H1 (cell line): ENCODE data around the gene NELFE. TPM values are rescaled to one million over a fixed set of nuclear protein-coding genes. Genes with fewer than 3 reads are reported as not detected.

Source experiments
- CTCF ChIA-PET: fragments of 300-600 bp; sonication (Branson Sonifier 250); formaldehyde crosslinking; loops from one replicate; lab custom pipeline; 2021; ENCODE audit not compliant: partially characterized antibody; lab: Charles Lee
- POLR2A ChIA-PET: fragments of 300-600 bp; sonication (Branson Sonifier 250); formaldehyde crosslinking; loops from one replicate; lab custom pipeline; 2021; ENCODE audit warnings: inconsistent platforms; ENCODE audit not compliant: partially characterized antibody; lab: Charles Lee
- DNase-seq, 2 experiments: peaks; one replicate each; pipeline versions ENCODE4 v3.0.0 to v3.0.0-alpha.2; 2010 to 2022; ENCODE audit warnings: low spot score in 2 of 2, low read depth in 1 of 2, mixed read lengths in 1 of 2
- FAIRE-seq: peaks from 2 replicates; lab custom pipeline; 2011; peaks lifted over from hg19 to GRCh38; lab: Jason Lieb, UNC
- H2AFZ ChIP-seq: 2 replicates; pipeline ENCODE4 v1.8.1; 2012; ENCODE audit warnings: low read length, inconsistent platforms
- H2AK5ac ChIP-seq: 2 replicates; pipeline ENCODE4 v1.6.1; 2013; ENCODE audit warnings: low read depth, low read length
- H2BK120ac ChIP-seq: replicated peaks from 2 replicates; pipeline ENCODE3; 2013; ENCODE audit warnings: low read depth, low read length, inconsistent platforms
- H2BK12ac ChIP-seq: 2 replicates; pipeline ENCODE4 v1.6.1; 2013; ENCODE audit warnings: low read depth, low read length
- H2BK15ac ChIP-seq: 2 replicates; pipeline ENCODE4 v1.6.1; 2013; ENCODE audit warnings: low read length
- H2BK20ac ChIP-seq: 2 replicates; pipeline ENCODE4 v1.6.1; 2013; ENCODE audit warnings: low read length
- H2BK5ac ChIP-seq: 2 replicates; pipeline ENCODE4 v1.6.1; 2013; ENCODE audit warnings: low read depth, low read length
- H3K14ac ChIP-seq: 2 replicates; pipeline ENCODE4 v1.6.1; 2013; ENCODE audit warnings: inconsistent platforms; ENCODE audit not compliant: insufficient read length
- H3K18ac ChIP-seq: 2 replicates; pipeline ENCODE4 v1.6.1; 2013; ENCODE audit warnings: low read length; ENCODE audit errors: extremely low read depth
- H3K23ac ChIP-seq: 2 replicates; pipeline ENCODE4 v1.6.1; 2013; ENCODE audit warnings: inconsistent platforms; ENCODE audit not compliant: insufficient read length
- H3K23me2 ChIP-seq: 2 replicates; pipeline ENCODE4 v1.6.1; 2013; ENCODE audit warnings: low read depth, low read length
- H3K27ac ChIP-seq: 2 replicates; pipeline ENCODE4 v1.6.1; 2011; ENCODE audit warnings: low read depth, low read length, inconsistent platforms
- H3K27me3 ChIP-seq, 4 experiments: replicated peaks in 1 of 4; 1 replicate in 1 of 4; 2 replicates in 3 of 4; pipeline versions ENCODE4 v1.6.1 to v1.8.1; 2011 to 2013; ENCODE audit warnings: low read length in 3 of 4, mild to moderate bottlenecking in 3 of 4, inconsistent platforms in 2 of 4, mixed read lengths in 2 of 4, moderate library complexity in 1 of 4; ENCODE audit not compliant: control insufficient read depth in 3 of 4, insufficient read depth in 3 of 4; ENCODE audit errors: extremely low read depth in 1 of 4
- H3K36me3 ChIP-seq, 4 experiments: 2 replicates each; pipeline versions ENCODE4 v1.6.1 to v1.8.1; 2011 to 2013; ENCODE audit warnings: mild to moderate bottlenecking in 4 of 4, low read length in 3 of 4, moderate library complexity in 2 of 4, control low read depth in 1 of 4, inconsistent platforms in 1 of 4; ENCODE audit not compliant: insufficient read depth in 4 of 4, control insufficient read depth in 2 of 4
- H3K4ac ChIP-seq: replicated peaks from 2 replicates; pipeline ENCODE3; 2013; ENCODE audit warnings: low read length, low read depth, mixed read lengths, inconsistent platforms; ENCODE audit not compliant: insufficient read length
- H3K4me1 ChIP-seq, 4 experiments: replicated peaks in 1 of 4; 1 replicate in 1 of 4; 2 replicates in 3 of 4; pipeline versions ENCODE4 v1.6.1 to v1.8.1; 2011 to 2013; ENCODE audit warnings: low read length in 3 of 4, inconsistent platforms in 2 of 4, mixed read lengths in 1 of 4; ENCODE audit not compliant: insufficient read depth in 4 of 4, control insufficient read depth in 3 of 4
- H3K4me2 ChIP-seq, 2 experiments: 2 replicates each; pipeline versions ENCODE4 v1.6.1 to v1.8.1; 2011 to 2013; ENCODE audit warnings: low read depth in 2 of 2, low read length in 2 of 2, control low read depth in 1 of 2, inconsistent platforms in 1 of 2, mild to moderate bottlenecking in 1 of 2; ENCODE audit not compliant: insufficient read depth in 1 of 2
- H3K4me3 ChIP-seq, 4 experiments: fragments of 200-600, 300-600 bp in 1 of 4; sonication (generic), shearing (Covaris generic), sonication (Bioruptor Twin) in 1 of 4; 2 replicates each; pipeline versions ENCODE4 v1.5.1 to v1.8.1; 2011 to 2016; ENCODE audit warnings: low read length in 4 of 4, low read depth in 3 of 4, control low read depth in 2 of 4, inconsistent platforms in 2 of 4, mild to moderate bottlenecking in 2 of 4, mixed read lengths in 1 of 4, moderate library complexity in 1 of 4; ENCODE audit not compliant: insufficient read depth in 2 of 4; ENCODE audit errors: extremely low read depth in 1 of 4
- H3K56ac ChIP-seq: replicated peaks from 2 replicates; pipeline ENCODE3; 2013; ENCODE audit warnings: low read depth, mild to moderate bottlenecking, mixed read lengths, low read length, inconsistent platforms; ENCODE audit not compliant: insufficient read length
- H3K79me1 ChIP-seq: 2 replicates; pipeline ENCODE4 v1.6.1; 2013; ENCODE audit warnings: low read depth, low read length, control low read depth
- H3K79me2 ChIP-seq, 2 experiments: 2 replicates each; pipeline versions ENCODE4 v1.6.1 to v1.8.1; 2012 to 2013; ENCODE audit warnings: low read length in 2 of 2, mild to moderate bottlenecking in 2 of 2, inconsistent platforms in 1 of 2; ENCODE audit not compliant: insufficient read depth in 2 of 2, control insufficient read depth in 1 of 2
- H3K9ac ChIP-seq, 4 experiments: replicated peaks in 1 of 4; 1 replicate in 1 of 4; 2 replicates in 3 of 4; pipeline versions ENCODE4 v1.6.1 to v1.8.1; 2011 to 2013; ENCODE audit warnings: low read depth in 3 of 4, low read length in 3 of 4, control low read depth in 2 of 4, mild to moderate bottlenecking in 2 of 4, moderate library complexity in 2 of 4, inconsistent platforms in 1 of 4; ENCODE audit errors: extremely low read depth in 1 of 4
- H3K9me3 ChIP-seq, 2 experiments: 2 replicates each; pipeline versions ENCODE4 v1.6.1 to v1.8.1; 2012 to 2013; ENCODE audit warnings: mild to moderate bottlenecking in 2 of 2, moderate library complexity in 2 of 2, control low read depth in 1 of 2, inconsistent platforms in 1 of 2, low read depth in 1 of 2, low read length in 1 of 2, mixed read lengths in 1 of 2; ENCODE audit not compliant: insufficient read depth in 2 of 2
- H4K20me1 ChIP-seq, 2 experiments: replicated peaks in 1 of 2; 2 replicates each; pipeline versions ENCODE3 to v1.8.1; 2011 to 2013; ENCODE audit warnings: inconsistent platforms in 2 of 2, low read length in 2 of 2, mild to moderate bottlenecking in 1 of 2; ENCODE audit not compliant: insufficient read depth in 2 of 2, control insufficient read depth in 1 of 2
- H4K5ac ChIP-seq: 2 replicates; pipeline ENCODE4 v1.6.1; 2013; ENCODE audit warnings: low read length, low read depth, mixed read lengths, inconsistent platforms; ENCODE audit not compliant: insufficient read length
- H4K8ac ChIP-seq: 2 replicates; pipeline ENCODE4 v1.8.0; 2013; ENCODE audit warnings: mild to moderate bottlenecking, moderate library complexity, low read length, inconsistent platforms; ENCODE audit not compliant: insufficient read depth; ENCODE audit errors: extremely low read depth
- H4K91ac ChIP-seq: replicated peaks from 2 replicates; pipeline ENCODE3; 2013; ENCODE audit warnings: low read length, mixed read lengths, inconsistent platforms; ENCODE audit not compliant: insufficient read length
- WGBS, 2 experiments: shearing (Covaris generic) in 1 of 2; methylation state at CpG; one replicate each; pipeline versions ENCODE4 v1.1.6 to v1.1.7; 2013 to 2015; ENCODE audit warnings: low lambda C conversion rate in 2 of 2, mixed read lengths in 2 of 2, inconsistent platforms in 1 of 2, low coverage in 1 of 2, missing lambda C conversion rate in 1 of 2; ENCODE audit not compliant: insufficient replicate concordance in 2 of 2, insufficient coverage in 1 of 2, insufficient read length in 1 of 2; ENCODE audit errors: extremely low coverage in 1 of 2, missing lambda C conversion rate in 1 of 2; 5-methylcytosine and 5-hydroxymethylcytosine counted together
- polyA plus RNA-seq, 7 experiments: library from polyadenylated mRNA; depleted of rRNA in 3 of 7; stranded (reverse) in 5 of 7; unstranded in 2 of 7; fragments of >200 nt in 5 of 7; fragments of 200-250 nt in 2 of 7; gene quantifications; 1 replicate in 5 of 7; 2 replicates in 1 of 7; 4 replicates in 1 of 7; pipeline versions ENCODE4 v1.2.1 to v1.2.3, GENCODE V29; 2011 to 2013; ENCODE audit warnings: missing spikeins in 2 of 7, mixed read lengths in 2 of 7
- total RNA-seq: library from RNA; stranded (reverse); fragmentation: NEBNext Ultra II Directional; extraction: Animal tissue kit (Norgen Biotek cat#: 25700); gene quantifications from 2 replicates; pipeline ENCODE4 v1.2.1, GENCODE V29; 2021

The NELFE gene
- total and polyA plus RNA-seq, 2 of the 8 experiments (the other 6 are each of a cell fraction or from before 2014, with no cell fraction given), result 49.2 to 71.5 TPM

- ChIA-PET POLR2A (interaction anchor here (0.6 to 1.1 kb wide), 4 partner anchors 40 to 242 kb away, joined by 3 read pairs; partner anchors contain the start of genes NELFE and SKIC2), CTCF (interaction anchor here (0.5 to 1.9 kb wide), 8 partner anchors 13 to 481 kb away, joined by 3 to 5 read pairs (median 3); partner anchors contain the start of gene DDAH2)
- H2BK20ac ChIP-seq, result no peak overlapping the region
- H4K91ac ChIP-seq, result no peak overlapping the region
- no peaks in the 10 kb centered on the region for H3K9me3 ChIP-seq
- no peaks in the 10 kb centered on the region for H3K36me3 ChIP-seq
- H3K79me1 ChIP-seq, result no peaks in the 10 kb centered on the region
- no peak overlapping the region for H3K27ac ChIP-seq
- 95% methylated on average over 8 of the region's 8 CpGs; no CpG with 5 or more reads in 1 of the 2 experiments for WGBS, 2 experiments
- H2AFZ ChIP-seq, result no peak overlapping the region
- H3K4me2 ChIP-seq, result no peak overlapping the region
- H4K5ac ChIP-seq, result no peak overlapping the region
- no peak overlapping the region for H3K18ac ChIP-seq
- H3K23me2 ChIP-seq, result no peaks in the 10 kb centered on the region; the same call in 1 of the 2 replicates
- no peak overlapping the region for H2BK15ac ChIP-seq
- H2BK5ac ChIP-seq, result no peak overlapping the region
- no peak overlapping the region for H3K23ac ChIP-seq
- H3K27me3 ChIP-seq, result no peaks in the 10 kb centered on the region
- no peak for DNase-seq
- H2BK12ac ChIP-seq, result no peak overlapping the region
- FAIRE-seq, result no peak
- no peak overlapping the region for H2AK5ac ChIP-seq
- H2BK120ac ChIP-seq, result no peak overlapping the region
- no peak overlapping the region for H3K4me3 ChIP-seq
- no peak overlapping the region for H4K8ac ChIP-seq
- H3K4ac ChIP-seq, result no peak overlapping the region
- no peak overlapping the region for H3K14ac ChIP-seq
- no peaks in the 10 kb centered on the region for H3K79me2 ChIP-seq
- H3K9ac ChIP-seq, result no peak overlapping the region
- H3K4me1 ChIP-seq, result no peaks in the 10 kb centered on the region
- H3K56ac ChIP-seq, result no peak overlapping the region
- no peaks in the 10 kb centered on the region for H4K20me1 ChIP-seq
Observed at GRCh38 chr6:31918069-31918720, 40.6 kb downstream of the NELFE start.
